Mesothelial cell of epicardium (in vitro differentiated cells): Measurements from ENCODE around the gene SHISA6. TPM values are rescaled to one million over a fixed set of nuclear protein-coding genes. Genes with fewer than 3 reads are reported as not detected.
A peak's percentile ranks its signal among the peaks of the same experiment; 100 is the strongest.

Experiments
- DNase-seq, 2 experiments: peaks; one replicate each; pipeline ENCODE4 v3.0.0; 2021; ENCODE audit warnings: low spot score in 2 of 2; ENCODE audit not compliant: unreplicated experiment in 2 of 2
- H3K27ac Mint-ChIP-seq: 2 replicates; pipeline ENCODE4 v1.8.0; 2021; ENCODE audit warnings: mixed read lengths
- H3K27me3 Mint-ChIP-seq: 2 replicates; pipeline ENCODE4 v1.8.0; 2021; ENCODE audit warnings: low read depth, mixed read lengths
- H3K36me3 Mint-ChIP-seq: 2 replicates; pipeline ENCODE4 v1.8.0; 2021; ENCODE audit warnings: mixed read lengths
- H3K4me1 Mint-ChIP-seq: 2 replicates; pipeline ENCODE4 v1.8.0; 2021; ENCODE audit warnings: mixed read lengths
- H3K4me3 Mint-ChIP-seq: 2 replicates; pipeline ENCODE4 v1.8.0; 2021; ENCODE audit warnings: mild to moderate bottlenecking, moderate library complexity, mixed read lengths
- H3K9me3 Mint-ChIP-seq: 2 replicates; pipeline ENCODE4 v1.8.0; 2021; ENCODE audit warnings: mixed read lengths
- CTCF ChIP-seq: fragments of 200-600 bp; sonication (generic); IDR thresholded peaks from one replicate; pipeline ENCODE4 v1.5.0; 2021; ENCODE audit warnings: antibody characterized with exemption; ENCODE audit not compliant: unreplicated experiment
- total RNA-seq: library from RNA; stranded (reverse); gene quantifications from 3 replicates; pipeline ENCODE4 v1.2.1, GENCODE V29; 2021

Gene SHISA6
- total RNA-seq, 1 donor from 2014 or later, result not detected

GRCh38 chr17:11240041-11240840 lies 772 bp upstream of the SHISA6 start:
- H3K9me3 Mint-ChIP-seq, result no peaks in the 10 kb centered on the region
- TF ChIP-seq CTCF, result no peak
- H3K27ac Mint-ChIP-seq, result no peak overlapping the region
- peak overlapping the region; percentile 49 for H3K4me3 Mint-ChIP-seq
- no peaks in the 10 kb centered on the region for H3K36me3 Mint-ChIP-seq
- no peak for DNase-seq
- H3K4me1 Mint-ChIP-seq, result no peaks in the 10 kb centered on the region
- peaks cover 83% of the 10 kb centered on the region for H3K27me3 Mint-ChIP-seq

GRCh38 chr17:11241611-11242226 lies 706 bp downstream of the SHISA6 start:
- H3K36me3 Mint-ChIP-seq, result no peaks in the 10 kb centered on the region
- TF ChIP-seq CTCF, result no peak
- no peaks in the 10 kb centered on the region for H3K4me1 Mint-ChIP-seq
- no peak overlapping the region for H3K27ac Mint-ChIP-seq
- no peaks in the 10 kb centered on the region for H3K9me3 Mint-ChIP-seq
- peaks cover 86% of the 10 kb centered on the region for H3K27me3 Mint-ChIP-seq
- no peak for DNase-seq
- H3K4me3 Mint-ChIP-seq, result peak overlapping the region; percentile 48

GRCh38 chr17:11242411-11242810 lies 1.4 kb downstream of the SHISA6 start:
- Mint-ChIP-seq H3K4me3 (peak overlapping the region; percentile 48), H3K9me3 (no peaks in the 10 kb centered on the region), H3K27ac (no peak overlapping the region), H3K27me3 (peaks cover 86% of the 10 kb centered on the region), H3K4me1 (no peaks in the 10 kb centered on the region), H3K36me3 (no peaks in the 10 kb centered on the region)
- DNase-seq, result no peak
- no peak for TF ChIP-seq CTCF

GRCh38 chr17:11244776-11245175 lies 3.8 kb downstream of the SHISA6 start:
- Mint-ChIP-seq H3K9me3 (no peaks in the 10 kb centered on the region), H3K27ac (no peak overlapping the region), H3K4me3 (no peak overlapping the region), H3K36me3 (no peaks in the 10 kb centered on the region), H3K4me1 (no peaks in the 10 kb centered on the region), H3K27me3 (peaks cover 80% of the 10 kb centered on the region)
- no peak for DNase-seq
- TF ChIP-seq CTCF, result no peak

GRCh38 chr17:11245187-11245586 lies 4.2 kb downstream of the SHISA6 start:
- peaks cover 80% of the 10 kb centered on the region for H3K27me3 Mint-ChIP-seq
- no peak for TF ChIP-seq CTCF

More at GRCh38 chr17:11245187-11245586, 4.2 kb downstream of the SHISA6 start:
- H3K36me3 Mint-ChIP-seq, result no peaks in the 10 kb centered on the region
- H3K27ac Mint-ChIP-seq, result no peak overlapping the region
- H3K4me1 Mint-ChIP-seq, result no peaks in the 10 kb centered on the region
- H3K9me3 Mint-ChIP-seq, result no peaks in the 10 kb centered on the region
- H3K4me3 Mint-ChIP-seq, result no peak overlapping the region
- no peak for DNase-seq
